HUDEP-2 (cell line): ENCODE measurements around the gene ANHX.
"Not testable (repeated sequence)": the region's sequence is repeated elsewhere in the genome, so short reads cannot be mapped to it uniquely, and the experiment has no call there.

Source experiments
- DNase-seq, 76 experiments: peaks; one replicate each; lab custom pipeline; 2025; ENCODE audit not compliant: unreplicated experiment in 76 of 76; lab: John Stamatoyannopoulos, UW

The ANHX gene

GRCh38 chr12:133235401-133236112 lies at the start of gene ANHX:
Gene ANHX, minus strand, starts transcription at chr12:133235877. Its CDS starts 1,521 bp downstream, at chr12:133234356.
- no peak for DNase-seq

GRCh38 chr12:133264668-133265067 lies 29.0 kb upstream of the ANHX start:
- not testable (repeated sequence) for DNase-seq

GRCh38 chr12:133264173-133264572 lies 28.5 kb upstream of the ANHX start:
- no peak for DNase-seq

GRCh38 chr12:133256321-133256720 lies 20.6 kb upstream of the ANHX start:
- no peak for DNase-seq

GRCh38 chr12:133255833-133256232 lies 20.2 kb upstream of the ANHX start:
- not testable (repeated sequence) for DNase-seq

- DNase-seq, result no peak
Observed at GRCh38 chr12:133251732-133252131, 16.1 kb upstream of the ANHX start.

GRCh38 chr12:133236556-133236955 lies 879 bp upstream of the ANHX start:
- DNase-seq, result no peak

- no peak for DNase-seq
Observed at GRCh38 chr12:133236144-133236543, 467 bp upstream of the ANHX start.

GRCh38 chr12:133234971-133235370 lies 706 bp downstream of the ANHX start:
- DNase-seq, result no peak

GRCh38 chr12:133233993-133234564 lies 1.6 kb downstream of the ANHX start:
- DNase-seq, result no peak

GRCh38 chr12:133233006-133233405 lies 2.7 kb downstream of the ANHX start:
- no peak for DNase-seq

- no peak for DNase-seq
Observed at GRCh38 chr12:133231001-133231400, 4.7 kb downstream of the ANHX start.

- no peak for DNase-seq
Observed at GRCh38 chr12:133227281-133227852, 8.3 kb downstream of the ANHX start.

GRCh38 chr12:133226690-133227089 lies 9.0 kb downstream of the ANHX start:
- no peak for DNase-seq

GRCh38 chr12:133225527-133225926 lies 10.2 kb downstream of the ANHX start:
- no peak for DNase-seq

GRCh38 chr12:133222211-133222610 lies 13.5 kb downstream of the ANHX start:
- no peak for DNase-seq

GRCh38 chr12:133221241-133221640 lies 14.4 kb downstream of the ANHX start:
- DNase-seq, result no peak

- DNase-seq, result no peak
Observed at GRCh38 chr12:133220521-133220920, 15.2 kb downstream of the ANHX start.

GRCh38 chr12:133217219-133217618 lies 18.5 kb downstream of the ANHX start:
- no peak for DNase-seq

GRCh38 chr12:133215724-133216123 lies 20.0 kb downstream of the ANHX start:
- DNase-seq, result no peak

GRCh38 chr12:133206390-133206789 lies 29.3 kb downstream of the ANHX start:
- no peak for DNase-seq

- DNase-seq, result no peak
Observed at GRCh38 chr12:133204264-133204603, 31.4 kb downstream of the ANHX start.
